Stimulated activated CD4-positive, alpha-beta T cell treated with anti-CD3 and anti-CD28 coated beads, Interleukin-15, amount 100 ng/mL, for 24 hours (primary cell): ENCODE measurements around the gene AGGF1.
A peak's percentile ranks its signal among the peaks of the same experiment; 100 is the strongest.
"Not testable (repeated sequence)": the region's sequence is repeated elsewhere in the genome, so short reads cannot be mapped to it uniquely, and the experiment has no call there.

Experiments
- DNase-seq: peaks from one replicate; pipeline ENCODE4 v3.0.0-alpha.2; 2020

The AGGF1 gene, protein sequence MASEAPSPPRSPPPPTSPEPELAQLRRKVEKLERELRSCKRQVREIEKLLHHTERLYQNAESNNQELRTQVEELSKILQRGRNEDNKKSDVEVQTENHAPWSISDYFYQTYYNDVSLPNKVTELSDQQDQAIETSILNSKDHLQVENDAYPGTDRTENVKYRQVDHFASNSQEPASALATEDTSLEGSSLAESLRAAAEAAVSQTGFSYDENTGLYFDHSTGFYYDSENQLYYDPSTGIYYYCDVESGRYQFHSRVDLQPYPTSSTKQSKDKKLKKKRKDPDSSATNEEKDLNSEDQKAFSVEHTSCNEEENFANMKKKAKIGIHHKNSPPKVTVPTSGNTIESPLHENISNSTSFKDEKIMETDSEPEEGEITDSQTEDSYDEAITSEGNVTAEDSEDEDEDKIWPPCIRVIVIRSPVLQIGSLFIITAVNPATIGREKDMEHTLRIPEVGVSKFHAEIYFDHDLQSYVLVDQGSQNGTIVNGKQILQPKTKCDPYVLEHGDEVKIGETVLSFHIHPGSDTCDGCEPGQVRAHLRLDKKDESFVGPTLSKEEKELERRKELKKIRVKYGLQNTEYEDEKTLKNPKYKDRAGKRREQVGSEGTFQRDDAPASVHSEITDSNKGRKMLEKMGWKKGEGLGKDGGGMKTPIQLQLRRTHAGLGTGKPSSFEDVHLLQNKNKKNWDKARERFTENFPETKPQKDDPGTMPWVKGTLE

DNA sequence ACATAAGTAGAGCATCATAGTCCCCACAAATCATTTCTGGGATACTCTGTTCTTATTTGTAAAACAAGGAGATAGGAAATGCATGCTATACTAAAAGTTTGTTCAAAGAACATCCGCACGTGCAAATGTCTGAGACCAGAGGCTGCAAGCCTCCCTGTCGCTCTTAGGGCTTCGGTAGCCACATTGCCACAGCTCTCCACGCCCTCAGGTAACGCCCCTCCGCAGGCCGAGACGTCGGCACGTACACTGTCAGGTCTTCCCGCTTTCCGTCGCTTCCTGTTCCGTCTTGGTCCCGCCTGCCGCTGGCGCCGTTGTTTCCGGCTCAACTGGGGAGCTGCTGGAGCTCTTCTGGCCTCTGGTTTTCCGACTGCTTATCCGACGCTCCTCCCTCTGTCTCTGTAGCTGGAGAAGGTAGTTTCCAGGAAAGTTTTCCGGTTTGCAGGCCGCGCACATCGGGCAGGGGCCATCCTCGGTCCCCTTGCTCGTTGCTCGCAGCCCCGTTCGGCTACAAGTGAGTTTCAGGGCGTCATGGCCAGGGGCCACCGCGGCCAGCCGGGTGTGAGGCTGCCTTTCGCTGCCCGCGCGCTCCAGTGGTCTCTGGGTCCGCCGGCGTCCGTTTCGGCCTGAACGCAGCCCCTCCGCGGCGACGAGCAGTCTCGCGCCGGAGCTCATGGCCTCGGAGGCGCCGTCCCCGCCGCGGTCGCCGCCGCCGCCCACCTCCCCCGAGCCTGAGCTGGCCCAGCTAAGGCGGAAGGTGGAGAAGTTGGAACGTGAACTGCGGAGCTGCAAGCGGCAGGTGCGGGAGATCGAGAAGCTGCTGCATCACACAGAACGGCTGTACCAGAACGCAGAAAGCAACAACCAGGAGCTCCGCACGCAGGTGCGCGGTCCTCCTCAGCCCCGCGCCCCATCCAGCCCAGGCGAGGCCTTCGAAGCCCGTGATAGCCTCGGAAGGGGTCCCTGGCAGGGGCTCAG is at the start of gene AGGF1:
TSS of gene AGGF1 (plus strand) at position 308 of the 975 bp plus-strand sequence. CDS start at position 671, 363 bp downstream.
- peak; percentile 96 for DNase-seq

DNA sequence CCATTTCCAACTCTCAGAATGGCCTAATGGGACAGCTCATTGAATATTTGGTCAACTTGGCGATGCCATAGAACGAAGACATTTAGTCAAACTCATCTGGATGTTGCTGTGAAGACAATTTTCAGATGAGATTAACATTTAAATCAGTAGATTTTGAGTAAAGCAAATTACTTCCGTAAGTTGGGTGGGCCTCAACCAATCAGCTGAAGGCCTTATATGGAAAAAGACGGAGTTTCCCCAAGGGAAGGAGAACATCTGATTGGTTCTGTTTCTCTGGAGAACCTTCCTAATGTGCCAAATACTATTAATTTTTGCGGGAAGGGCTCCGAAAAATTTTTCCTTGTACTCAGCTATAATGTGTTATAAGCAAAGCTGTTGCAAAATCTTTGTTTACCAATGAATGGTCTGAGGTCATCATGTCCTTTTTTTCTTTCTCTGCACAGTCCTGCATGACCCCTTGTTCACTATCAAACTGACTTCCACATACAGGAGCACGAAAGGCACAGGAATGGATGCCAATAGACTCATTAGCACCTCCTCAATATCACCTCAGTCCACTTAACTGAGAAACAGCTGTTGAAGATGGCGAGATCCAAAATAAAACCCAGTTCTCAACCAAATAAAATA is 49.6 kb upstream of the AGGF1 start:
- no peak for DNase-seq

DNA sequence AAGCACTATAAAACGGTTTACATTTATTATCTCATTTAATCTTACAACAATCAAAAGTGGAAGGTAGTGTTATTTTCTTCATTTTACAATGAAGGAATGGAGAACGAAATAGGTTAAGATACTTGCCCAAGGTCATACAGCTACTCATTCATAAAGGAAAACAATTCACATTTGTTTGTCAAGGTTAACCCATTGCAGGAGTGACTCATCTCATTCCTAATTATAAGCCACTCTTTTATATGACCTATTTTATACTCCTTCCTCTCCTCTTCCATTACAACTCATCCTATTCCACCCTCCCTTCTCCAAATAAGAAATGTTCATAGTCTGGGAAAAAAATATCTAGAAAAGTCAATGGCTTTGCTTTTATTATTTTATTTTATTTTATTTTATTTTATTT is 47.8 kb upstream of the AGGF1 start:
- DNase-seq: no peak

DNA sequence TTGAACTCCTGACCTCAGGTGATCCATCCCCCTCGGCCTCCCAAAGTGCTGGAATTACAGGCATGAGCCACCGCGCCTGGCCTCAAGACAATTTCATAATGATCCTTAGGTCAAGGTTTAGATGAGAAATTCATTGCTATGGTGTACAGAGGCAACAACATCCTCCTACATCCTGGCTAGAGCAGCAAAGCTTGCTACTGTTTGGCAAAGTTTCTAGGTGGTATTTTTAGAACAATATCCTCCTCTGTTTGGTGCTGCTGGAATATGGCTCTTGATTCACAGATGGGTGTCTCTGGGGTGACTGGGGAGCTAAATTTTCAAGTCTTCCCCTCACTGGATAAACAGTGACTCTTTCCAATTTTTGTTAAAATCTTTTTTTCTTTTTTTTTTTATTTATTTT is 46.7 kb upstream of the AGGF1 start:
- DNase-seq: no peak

DNA sequence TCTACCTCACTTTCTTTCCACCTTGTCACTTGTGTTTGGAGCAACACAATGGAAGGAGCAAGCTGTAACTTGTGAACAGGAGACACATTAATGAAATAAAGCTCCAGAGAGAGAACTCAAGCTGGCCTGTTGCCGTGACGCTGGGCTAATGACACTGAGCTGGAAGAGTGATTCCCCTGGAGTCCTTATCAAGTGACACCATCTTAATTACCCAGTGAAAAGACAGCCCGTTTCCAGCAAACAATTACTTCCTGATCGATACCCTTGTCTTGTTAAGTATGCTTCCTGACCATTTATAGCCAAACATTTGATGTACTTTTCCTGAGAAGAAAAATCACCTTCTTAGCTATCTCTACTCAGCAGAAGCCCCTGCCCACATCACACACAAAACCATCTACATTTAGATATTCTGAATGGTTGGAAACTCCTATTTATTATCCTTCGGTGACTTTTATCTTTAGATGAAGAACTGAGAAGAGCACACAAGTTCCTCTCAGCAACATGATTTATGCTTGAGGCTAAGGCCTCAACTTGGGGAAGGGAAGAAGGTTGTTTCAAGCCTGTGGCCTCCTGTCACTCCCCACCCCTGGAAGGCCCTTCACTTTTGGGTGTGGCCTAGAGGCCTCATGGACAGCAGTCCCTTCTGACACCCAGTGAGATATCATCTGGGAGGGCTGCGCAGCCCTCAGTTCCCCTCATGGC is 43.2 kb upstream of the AGGF1 start:
- DNase-seq: no peak

DNA sequence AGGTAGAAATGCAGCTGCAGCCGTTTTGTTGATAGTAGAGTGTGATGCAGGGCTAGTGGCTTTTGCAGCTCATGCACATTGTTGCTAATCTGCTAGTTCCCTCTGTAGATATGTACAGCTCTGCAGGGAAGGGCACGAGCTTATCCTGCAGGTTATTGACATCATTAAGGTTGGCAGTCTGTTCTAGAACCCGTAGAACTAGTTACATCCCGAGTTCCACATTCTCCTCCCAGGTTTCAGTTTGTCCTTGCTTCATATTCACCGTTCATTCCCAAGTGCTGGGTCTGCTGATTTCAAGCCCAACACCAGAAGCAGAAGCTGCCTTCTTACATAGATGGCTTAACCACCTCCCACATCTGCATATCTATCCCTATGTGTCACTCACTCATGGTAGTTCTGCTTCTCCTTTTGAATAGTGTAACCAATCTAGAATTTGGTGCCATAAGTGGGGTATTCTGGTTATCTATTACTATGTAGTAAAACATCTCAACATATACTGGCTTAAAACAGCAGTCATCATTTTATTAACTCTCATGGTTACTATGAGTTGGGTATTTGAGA is 39.2 kb upstream of the AGGF1 start:
- DNase-seq: no peak

DNA sequence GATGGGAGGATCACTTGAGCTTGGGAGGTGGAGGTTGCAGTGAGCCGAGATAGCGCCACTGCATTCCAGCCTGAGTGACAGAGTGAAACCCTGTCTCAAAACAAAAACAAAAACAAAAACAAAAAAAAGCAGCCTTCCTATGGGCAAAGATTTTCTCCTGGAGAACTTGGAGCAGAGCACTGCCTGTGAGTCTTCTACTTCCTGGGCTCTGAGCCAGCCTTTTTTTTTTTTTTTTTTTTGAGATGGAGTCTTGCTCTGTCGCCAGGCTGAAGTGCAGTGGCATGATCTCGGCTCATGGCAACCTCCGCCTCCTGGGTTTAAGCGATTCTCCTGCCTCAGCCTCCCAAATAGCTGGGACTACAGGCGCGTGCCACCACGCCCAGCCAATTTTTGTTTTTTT is 36.8 kb upstream of the AGGF1 start:
- not testable (repeated sequence) for DNase-seq

DNA sequence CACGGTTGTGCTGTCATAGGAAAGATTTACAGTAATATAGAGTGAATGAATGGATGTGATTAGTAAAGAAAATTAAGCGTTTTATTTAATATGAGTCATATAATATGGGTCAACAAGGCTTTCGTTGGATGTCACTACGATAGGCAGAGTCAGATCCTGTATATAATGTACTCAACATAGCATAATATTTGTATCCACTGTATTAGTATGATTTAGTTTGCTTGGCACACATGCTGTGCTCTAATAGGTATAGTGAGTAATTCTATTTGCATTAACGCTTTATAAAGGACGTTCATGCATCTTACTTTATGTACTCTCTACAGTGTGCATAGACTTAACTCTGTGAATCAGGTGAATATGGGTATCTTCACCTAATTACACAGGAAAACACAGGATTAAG is 35.9 kb upstream of the AGGF1 start:
- no peak for DNase-seq

DNA sequence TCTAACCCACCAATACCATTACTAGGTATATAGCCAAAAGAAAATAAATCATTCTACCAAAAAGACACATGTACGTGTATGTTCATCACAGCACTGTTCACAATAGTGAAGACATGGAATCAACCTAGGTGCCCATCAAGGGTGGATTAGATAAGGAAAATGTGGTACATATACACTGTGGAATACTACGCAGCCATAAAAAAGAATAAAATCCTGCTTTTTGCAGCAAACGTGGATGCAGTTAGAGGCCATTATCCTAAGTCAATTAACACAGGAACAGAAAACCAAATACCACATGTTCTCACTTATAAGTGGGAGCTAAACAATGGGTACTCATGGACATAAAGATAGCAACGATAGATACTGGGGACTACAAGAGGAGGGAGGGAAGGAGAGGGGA is 32.0 kb upstream of the AGGF1 start:
- not testable (repeated sequence) for DNase-seq

DNA sequence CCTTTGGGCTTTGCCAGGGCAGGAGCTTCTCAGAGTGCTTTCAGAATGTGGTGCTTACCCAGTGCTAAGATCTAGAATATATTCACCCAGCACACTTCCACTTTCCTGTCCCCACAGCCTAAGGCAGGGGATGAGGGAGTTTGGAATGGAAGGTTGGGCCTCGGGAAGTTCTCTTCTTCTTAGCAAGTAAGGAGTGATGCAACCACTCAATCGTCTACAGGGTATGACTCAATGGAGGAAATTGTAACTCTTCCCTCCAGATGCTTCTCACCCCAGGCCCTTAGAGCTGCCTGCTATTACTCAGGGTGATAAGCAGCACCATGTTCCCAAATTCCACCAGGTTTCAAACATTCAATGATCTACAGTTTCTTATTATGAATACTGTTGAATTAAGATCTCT is 30.8 kb upstream of the AGGF1 start:
- DNase-seq: no peak

DNA sequence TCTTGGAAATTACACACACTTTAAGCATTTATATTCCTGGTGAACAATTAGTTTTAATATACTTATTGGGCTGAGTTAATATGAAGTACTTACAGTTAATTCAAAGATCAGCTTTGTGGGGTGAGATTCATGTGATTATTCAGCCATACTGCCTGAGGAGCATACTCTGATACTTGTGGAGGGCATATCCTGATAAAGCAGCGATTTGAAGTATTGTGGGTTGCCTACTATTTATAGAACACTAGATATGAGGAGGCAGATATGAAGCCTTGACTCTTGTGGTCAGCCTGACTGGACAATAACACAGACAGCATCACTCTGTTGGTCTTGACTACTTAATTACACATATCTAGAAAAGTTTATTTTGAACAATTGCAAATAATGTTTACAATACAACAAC is 27.0 kb upstream of the AGGF1 start:
- no peak for DNase-seq

DNA sequence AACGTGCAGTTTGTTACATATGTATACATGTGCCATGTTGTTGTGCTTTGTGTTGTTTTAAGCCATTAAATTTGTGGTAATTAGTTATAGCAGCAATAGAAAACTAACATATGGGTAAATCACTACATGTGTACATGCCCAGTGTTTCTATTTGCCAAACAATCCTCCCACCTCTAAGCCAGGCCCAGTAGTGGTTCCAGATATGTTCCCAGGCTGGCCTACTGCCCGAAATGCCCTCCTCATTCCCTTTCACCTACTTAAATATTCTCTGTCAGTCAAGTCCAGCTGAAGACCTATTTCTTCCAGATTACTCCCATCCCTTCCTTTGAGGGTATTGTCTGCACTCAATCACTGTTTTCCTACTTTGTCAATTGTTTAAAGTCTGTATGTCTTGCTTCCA is 24.1 kb upstream of the AGGF1 start:
- DNase-seq: no peak

DNA sequence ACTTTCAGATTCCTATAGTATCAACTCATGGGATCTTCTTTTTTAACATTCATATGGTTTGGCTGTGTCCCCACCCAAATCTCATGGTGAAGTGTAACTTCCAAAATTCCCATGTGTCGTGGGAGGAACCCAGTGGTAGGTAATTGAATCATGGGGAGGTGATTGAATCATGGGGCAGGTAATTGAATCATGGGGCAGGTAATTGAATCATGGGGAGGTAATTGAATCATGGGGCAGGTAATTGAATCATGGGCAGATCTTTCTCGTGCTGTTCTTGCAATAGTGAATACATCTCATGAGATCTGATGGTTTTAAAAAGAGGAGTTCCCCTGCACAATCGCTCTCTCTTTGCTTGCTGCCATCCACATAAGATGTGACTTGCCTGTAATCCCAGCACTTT is 21.8 kb upstream of the AGGF1 start:
- no peak for DNase-seq

DNA sequence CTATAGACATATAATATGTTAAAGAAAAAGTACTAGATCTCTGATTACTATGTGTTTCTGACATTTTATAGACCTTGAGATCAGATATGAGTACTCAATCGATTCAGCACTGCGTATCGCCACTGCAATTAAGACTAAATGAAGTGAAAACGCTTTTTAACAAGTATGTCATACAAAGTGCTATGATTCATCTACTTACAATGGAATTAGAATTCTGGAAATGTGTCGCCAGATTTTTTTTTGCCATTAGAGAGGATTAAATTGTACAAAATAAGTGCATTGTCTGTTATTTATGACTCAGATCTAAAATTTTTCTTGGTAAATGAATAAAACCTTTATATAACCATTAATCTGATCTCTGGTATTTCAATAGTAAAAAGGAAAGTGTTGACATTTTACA is 20.0 kb upstream of the AGGF1 start:
- no peak for DNase-seq

DNA sequence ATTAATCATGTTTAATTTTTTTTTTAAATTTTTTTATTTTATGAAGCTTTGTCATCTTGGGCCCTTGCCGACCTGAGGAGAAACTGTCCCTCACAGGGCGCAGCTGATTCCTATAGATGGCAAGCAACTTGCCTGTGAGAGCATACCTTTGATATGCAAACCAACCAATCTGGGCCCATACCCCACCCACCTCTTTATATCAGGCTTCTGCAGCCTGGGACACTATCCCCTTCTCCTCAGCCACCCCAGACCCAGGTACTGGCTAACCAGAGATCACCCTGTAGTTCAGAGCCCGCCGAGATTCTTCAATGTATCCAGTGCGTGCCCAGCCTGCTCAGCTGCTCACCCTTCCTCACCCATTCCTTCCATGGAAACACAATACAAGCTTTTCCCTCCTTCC is 18.7 kb upstream of the AGGF1 start:
- DNase-seq: no peak

DNA sequence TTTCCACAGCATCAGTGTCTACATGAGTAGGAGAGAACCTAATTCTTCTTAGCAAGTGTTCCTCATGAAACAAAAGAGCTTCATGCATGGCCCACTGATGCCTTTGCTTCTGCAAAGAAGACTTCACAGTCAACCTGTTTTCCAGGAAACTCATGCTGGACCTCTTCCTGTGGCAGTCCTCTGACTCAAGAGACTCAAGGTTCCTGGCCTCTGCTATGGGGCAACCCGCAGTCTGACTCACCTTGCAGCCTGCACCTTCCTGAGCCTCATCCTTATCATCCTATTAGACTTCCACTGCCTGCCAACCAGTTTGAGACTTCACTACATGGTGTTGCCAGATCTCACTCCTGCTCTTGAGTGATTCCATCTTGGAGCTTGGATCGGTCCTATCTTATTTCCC is 17.6 kb upstream of the AGGF1 start:
- no peak for DNase-seq

DNA sequence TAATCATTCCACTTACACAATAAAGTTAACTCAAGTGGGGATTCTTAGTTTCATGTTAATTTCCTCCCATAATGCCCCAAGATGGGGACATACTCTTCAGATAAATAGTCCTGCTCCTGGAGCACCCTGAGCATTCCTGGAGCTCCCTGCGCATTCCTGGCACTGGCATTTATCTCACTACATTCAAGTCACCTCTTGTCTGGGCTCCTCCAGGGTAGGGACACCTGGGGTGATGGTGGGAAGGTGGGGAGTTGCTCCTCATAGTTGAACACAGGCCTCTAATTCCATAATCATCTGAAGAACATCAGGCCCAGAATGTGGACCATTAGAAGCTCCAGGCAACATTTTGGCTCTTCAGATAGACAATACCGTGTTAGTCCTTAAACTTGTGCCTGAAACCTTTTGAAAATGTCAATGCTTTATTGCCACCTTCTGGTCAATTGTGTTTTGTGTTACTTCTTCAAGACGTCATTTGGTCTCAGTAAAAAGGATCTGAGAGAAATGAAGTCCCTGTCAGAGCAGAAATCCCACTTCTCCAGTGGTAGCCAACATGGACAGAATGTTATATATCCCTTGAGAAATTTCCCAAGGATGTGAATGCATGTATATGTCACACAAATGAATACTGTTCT is 14.2 kb upstream of the AGGF1 start:
- no peak for DNase-seq

DNA sequence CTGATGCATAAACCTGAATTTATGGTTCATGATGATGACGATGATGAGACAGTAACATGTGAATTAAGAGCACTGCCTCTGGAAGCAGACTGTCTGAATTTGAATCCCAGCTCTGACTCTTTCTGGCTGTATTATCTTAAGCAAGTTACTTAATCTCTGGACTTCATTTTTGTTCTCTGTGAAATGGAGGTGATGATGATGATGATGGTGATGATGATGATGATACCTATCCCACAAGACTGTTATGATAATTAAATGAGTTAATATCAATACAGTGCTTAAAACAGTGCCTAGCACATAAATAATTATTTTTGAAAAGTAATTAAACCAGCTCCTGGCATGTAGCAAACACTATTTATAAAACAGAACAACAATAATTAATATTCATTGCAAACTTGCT is 13.2 kb upstream of the AGGF1 start:
- no peak for DNase-seq

DNA sequence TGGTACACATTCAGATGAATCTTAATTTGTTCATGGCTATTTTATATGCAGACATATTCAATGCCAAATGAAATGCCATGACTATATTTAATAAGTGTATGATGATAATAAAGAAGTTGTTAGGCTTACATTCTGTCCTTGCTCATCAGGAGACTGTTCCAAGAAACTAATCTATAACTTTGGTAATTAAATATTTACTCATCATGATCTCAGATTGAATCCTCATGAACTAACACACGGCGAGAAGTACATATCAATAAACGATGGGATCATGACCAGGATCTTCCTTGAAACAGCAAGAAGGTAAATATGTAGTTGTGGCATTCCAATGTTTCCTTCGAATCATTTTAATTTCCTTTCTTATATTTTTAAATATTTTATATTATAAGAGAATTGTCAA is 12.5 kb upstream of the AGGF1 start:
- DNase-seq: no peak

DNA sequence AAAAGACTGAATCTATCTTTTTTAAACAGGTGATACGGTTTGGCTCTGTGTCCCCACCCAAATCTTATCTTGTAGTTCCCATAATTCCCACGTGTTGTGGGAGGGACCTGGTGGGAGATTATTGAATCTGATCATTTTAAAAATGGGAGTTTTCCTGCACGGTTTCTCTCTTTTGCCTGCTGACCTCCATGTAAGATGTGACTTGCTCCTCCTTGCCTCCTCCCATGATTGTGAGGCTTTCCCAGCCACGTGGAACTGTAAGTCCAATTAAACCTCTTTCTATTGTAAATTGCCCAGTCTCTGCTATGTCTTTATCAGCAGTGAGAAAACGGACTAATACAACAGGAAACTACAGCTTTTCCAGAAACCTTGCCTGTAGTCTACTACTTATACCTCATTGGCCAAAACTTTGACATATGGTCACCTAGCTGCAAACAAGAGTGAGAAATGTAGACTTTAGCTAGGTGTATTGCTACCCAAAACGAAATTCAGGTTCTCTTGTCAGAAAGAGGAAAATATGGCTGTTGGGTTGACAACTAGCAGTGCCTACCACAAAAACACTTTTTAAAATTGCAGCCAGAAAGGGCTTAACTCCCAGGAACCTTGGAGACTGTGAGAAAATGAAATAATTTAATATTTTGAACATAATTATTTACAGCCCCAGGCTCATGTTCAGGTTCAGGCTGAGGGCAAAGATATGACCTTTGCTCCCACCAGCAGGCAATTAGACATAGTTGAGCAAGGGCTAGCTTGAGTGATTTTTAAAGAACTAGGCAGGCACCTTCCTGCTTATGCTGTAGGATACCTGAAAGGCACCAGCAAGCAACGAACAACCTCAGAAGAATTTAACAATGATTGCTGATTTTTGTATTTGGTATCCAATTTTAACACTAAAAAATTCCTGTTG is 7.4 kb upstream of the AGGF1 start:
- DNase-seq: no peak
